GM21360 (cell line): ENCODE measurements around the gene KLRC3.
"Not testable (repeated sequence)": the region's sequence is repeated elsewhere in the genome, so short reads cannot be mapped to it uniquely, and the experiment has no call there.

Experiments
- ATAC-seq: cut with Tn5 transposase; IDR thresholded peaks from one replicate; pipeline ENCODE4 v1.9.1; 2021; ENCODE audit warnings: mild to moderate bottlenecking, moderate library complexity; ENCODE audit not compliant: unreplicated experiment

Gene KLRC3

DNA sequence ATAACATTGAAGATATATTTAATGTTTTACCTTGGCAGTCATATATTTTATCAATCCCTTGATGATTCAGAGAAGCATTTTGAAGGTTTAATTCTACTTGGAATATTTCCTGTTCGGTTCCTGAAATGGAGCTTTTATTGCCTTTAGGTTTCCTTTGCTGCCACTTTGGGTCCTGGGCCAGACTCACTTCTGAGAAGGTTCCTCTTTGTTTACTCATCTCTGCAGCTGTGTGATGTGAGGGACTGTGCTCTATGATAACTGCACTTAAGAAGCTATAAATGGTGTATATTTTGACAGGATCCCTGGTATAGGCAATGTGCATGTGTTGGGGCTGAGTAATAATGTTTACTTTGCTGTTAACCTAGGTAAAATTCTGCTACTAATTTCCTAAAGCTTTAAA lies at the start of gene KLRC3:
TSS of gene KLRC3 (minus strand) at position 262 of the 400 bp plus-strand sequence. CDS start at position 217, 45 bp downstream.
- ATAC-seq = not testable (repeated sequence)

- ATAC-seq = no peak
These were observed 49.3 kb upstream of the KLRC3 start for GRCh38 chr12:10469701-10470100.

GRCh38 chr12:10466311-10466710 lies 45.9 kb upstream of the KLRC3 start:
- no peak for ATAC-seq

DNA sequence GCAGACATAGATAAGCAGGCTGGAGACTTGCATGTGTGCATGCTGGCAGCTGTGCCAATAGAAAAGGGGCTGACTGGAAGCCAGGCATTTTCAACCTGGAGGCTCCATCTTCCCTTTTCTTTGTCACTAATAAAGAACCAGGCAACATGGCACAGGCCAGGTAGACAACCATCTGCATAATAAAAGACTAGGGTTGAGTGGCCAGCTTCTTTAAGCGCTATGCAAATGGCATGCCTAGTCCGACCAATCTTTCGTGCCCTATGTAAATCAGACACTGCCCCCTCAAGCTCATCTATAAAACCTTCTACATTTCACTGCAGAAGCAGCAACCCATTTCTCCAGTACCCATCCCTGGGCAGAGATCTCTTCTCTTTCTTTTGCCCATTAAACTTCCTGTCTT lies 37.4 kb upstream of the KLRC3 start:
- no peak for ATAC-seq

DNA sequence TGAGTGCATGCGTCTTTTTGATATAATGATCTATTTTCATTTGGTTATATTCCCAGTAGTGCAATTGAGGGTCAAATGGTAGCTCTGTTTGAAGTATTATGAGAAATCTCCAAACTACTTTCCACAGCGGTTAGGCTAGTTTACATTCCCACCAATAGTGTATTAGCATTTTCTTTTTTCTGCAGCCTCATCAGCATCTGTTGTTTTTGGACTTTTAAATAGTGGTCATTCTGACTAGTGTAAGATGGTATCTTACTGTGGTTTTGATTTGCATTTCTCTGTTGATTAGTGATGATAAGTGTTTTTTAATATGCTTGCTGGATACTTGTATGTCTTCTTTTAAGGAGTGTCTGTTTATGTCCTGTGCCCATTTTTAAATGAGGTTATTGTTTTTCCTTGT lies 36.5 kb upstream of the KLRC3 start:
- no peak for ATAC-seq

DNA sequence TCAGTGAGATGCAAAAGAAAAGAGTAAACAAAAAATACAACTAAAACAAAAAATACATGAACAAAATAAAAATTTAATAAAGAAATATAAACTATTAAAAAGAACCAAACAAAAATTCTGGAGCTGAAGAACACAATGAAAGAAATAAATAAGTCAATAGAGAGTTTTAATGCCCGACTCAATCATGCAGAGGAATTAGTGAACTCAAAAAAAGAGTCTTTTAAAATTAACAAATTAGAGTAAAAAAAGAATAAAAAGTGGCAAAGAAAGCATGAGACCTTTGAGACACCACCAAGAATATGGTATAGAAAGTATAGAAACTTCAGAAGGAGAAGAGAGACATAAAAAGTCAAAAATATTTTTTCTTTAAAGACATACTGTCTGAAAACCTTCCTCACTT lies 35.4 kb upstream of the KLRC3 start:
- ATAC-seq = no peak

DNA sequence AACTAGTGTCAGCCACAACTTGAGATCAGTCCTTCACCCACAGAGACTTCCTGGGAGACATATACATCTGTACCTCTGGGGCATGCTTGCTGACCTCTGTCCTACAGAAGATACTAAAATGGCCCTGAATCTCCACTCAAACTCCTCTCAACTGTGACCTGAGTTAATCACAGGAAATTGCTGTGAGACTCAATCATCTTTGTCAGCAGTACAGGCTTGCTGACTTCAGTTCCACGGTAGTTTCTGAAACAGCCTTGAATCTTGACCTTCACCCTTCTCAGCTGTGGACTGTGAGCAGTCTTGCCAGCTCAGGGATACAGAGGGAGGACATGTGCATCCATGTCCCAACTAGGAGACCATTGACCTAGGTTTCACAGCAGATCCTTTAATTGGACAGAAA lies 34.1 kb upstream of the KLRC3 start:
- no peak for ATAC-seq

- no peak for ATAC-seq
These were observed 32.8 kb upstream of the KLRC3 start, which contains the start of gene KLRC1 for GRCh38 chr12:10453156-10453555. Gene KLRC1, minus strand, starts transcription at chr12:10453377. Its CDS starts 2,221 bp downstream, at chr12:10451156.

DNA sequence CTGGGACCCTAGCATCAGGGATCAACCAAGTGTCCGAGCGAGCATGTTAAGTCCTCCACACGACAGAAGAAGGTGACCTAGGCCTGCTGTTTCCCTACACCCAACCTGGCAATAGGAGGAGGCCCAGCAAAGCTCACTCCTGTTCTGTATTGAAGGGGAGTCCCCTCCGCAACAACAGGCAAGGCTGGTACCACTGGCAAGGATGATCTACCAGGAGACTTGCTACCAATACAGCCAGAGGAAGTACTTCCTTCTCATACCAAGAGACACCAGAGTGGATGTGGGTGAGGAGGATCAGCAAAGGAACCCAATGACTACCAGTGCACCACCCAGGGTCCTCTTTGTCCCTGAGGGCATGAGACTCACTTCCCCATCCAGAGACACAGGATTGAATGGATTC lies 27.8 kb upstream of the KLRC3 start:
- no peak for ATAC-seq

- not testable (repeated sequence) for ATAC-seq
These were observed 25.7 kb upstream of the KLRC3 start for GRCh38 chr12:10446052-10446451.

DNA sequence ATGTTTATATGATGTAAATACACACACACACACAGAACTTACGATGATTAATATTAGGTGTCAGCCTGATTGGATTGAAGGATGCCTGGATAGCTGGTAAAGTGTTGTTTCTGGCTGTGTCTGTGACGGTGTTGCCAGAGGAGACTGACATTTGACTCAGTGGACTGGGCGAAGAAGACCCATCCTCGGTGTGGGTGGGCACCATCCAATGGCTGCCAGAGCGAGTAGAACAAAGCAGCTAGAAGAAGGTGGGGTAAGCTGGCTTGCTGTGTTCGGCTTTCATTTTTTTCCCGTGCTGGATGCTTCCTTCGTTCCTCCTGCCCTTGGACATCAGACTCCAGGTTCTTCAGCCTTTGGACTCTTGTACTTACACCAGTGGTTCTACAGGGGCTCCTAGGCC lies 20.7 kb upstream of the KLRC3 start:
- not testable (repeated sequence) for ATAC-seq

GRCh38 chr12:10439608-10440274 lies 19.3 kb upstream of the KLRC3 start:
- not testable (repeated sequence) for ATAC-seq

GRCh38 chr12:10437601-10438000 lies 17.2 kb upstream of the KLRC3 start:
- ATAC-seq = not testable (repeated sequence)

- ATAC-seq = not testable (repeated sequence)
These were observed 15.4 kb upstream of the KLRC3 start, which contains the start of gene KLRC2 for GRCh38 chr12:10435816-10436215. Gene KLRC2, minus strand, starts transcription at chr12:10436010. Its CDS starts 24 bp downstream, at chr12:10435986.

DNA sequence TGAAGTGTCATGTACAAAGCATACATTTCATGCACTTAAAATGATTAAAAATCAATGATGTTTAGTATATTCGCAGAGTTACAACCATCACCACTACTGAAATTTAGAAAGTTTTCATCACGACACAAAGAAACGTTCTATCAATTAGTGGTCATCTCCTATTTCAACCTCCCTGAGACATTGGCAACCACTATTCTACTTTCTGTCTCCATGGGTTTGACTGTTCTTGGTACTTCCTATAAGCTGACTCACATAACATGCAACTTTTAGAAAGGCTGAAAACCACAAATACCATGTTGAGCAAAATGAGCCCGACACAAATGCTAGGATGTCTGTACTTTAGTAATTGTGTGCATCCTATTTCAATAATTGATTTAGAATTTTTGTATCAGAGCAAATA lies 10.2 kb upstream of the KLRC3 start:
- not testable (repeated sequence) for ATAC-seq

DNA sequence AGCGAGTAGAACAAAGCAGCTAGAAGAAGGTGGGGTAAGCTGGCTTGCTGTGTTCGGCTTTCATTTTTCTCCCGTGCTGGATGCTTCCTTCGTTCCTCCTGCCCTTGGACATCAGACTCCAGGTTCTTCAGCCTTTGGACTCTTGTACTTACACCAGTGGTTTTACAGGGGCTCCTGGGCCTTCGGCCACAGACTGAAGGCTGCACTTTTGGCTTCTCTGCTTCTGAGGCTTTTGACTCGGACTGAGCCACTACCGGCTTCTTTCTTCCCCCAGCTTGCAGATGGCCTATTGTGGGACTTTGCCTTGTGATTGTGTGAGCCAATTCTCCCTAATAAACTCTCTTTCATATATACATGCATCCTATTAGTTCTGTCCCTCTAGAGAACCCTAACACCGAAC lies 5.5 kb upstream of the KLRC3 start:
- ATAC-seq = not testable (repeated sequence)

DNA sequence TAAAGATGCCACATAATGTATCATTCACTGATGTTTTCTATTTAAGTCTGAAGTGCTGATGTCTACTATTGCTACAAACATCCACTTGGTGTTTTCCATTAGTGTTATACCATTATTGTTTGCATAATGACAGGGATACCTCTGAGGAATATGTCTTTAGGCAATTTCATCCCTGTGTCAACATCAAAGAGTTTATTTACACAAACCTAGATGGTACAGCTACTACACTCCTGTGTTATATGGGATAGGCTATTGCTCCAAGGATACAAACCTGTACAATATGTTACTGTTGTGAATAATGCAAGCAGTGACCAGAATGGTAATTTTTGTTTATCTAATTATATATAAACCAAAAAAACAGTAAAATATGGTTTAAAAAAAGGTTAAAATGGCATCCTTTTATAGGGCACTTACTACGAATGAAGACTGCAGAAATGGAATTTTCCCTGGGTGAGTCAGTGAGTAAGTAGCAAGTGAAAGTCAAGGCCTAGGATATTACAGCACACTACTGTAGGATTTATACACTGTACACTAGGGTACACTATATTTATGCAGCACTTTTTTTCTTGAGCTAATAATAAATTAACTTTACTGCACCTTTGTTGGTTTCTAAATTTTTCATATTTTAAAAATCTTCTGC lies 4.0 kb upstream of the KLRC3 start:
- not testable (repeated sequence) for ATAC-seq

- not testable (repeated sequence) for ATAC-seq
These were observed 1.8 kb upstream of the KLRC3 start for GRCh38 chr12:10422159-10422558.

GRCh38 chr12:10409392-10409791 lies 11.0 kb downstream of the KLRC3 start, which contains the start of gene KLRC4:
Gene KLRC4, minus strand, starts transcription at chr12:10409757. Its CDS starts 182 bp downstream, at chr12:10409575.
- ATAC-seq = no peak

DNA sequence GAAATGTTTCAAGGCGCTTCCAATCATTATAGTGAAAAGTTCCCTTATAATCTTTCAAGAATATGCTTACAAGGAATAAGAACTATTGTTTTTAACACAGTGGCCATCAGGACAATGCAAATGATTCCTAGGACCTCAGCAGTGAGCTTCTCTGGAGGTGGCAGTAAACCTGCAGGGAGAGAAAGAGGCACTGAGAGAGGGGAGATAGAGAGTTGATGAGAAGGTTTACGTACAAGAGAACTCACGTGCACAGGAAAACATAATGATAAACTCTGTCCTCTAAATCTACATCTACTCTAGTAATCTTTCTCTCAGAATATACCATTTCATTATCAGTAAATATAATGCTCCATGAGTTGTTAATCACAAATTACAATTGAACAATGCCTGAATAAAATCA lies 11.6 kb downstream of the KLRC3 start:
- ATAC-seq = no peak

DNA sequence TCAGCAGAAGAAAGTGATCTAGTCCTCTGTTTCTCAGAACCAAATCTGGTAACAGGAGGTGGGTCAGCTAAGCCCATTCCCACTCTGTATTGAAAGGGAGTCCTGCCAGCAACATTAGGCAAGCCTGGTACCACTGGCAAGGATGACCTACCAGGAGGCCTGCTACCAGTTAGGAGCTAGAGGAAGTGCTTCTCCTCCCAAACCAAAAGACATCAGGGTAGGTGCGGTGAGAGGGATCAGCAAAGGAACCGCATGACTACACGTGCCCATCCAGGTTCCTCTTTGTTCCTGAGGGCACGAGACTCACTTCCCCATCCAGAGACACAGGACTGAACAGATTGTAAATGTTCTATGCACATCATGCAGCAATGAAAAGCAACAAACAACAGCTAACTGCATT lies 13.7 kb downstream of the KLRC3 start:
- no peak for ATAC-seq

DNA sequence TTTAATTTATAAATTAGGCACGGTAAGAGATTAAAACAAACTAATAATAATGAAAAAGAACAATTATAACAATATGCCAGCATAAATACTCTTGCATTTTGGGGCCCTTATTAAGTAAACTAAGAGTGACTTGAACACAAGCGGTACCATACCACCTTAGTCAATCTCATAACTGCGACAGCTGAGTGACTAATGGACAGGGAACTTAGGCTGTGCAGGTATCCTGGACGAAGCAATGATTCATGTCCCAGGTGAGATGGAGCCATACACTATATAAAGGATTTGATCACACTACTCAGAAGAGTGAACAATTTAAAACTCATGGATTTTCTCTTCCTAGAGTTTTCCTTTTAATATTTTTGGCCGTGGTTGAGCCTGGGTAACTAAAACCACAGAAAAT lies 15.1 kb downstream of the KLRC3 start:
- ATAC-seq = no peak
